GM18519 (cell line): ENCODE data around the gene SEC31A.

Source experiments
- ATAC-seq: cut with Tn5 transposase; IDR thresholded peaks from one replicate; pipeline ENCODE4 v1.9.1; 2021; ENCODE audit warnings: mild to moderate bottlenecking, moderate library complexity; ENCODE audit not compliant: unreplicated experiment, low FRiP score

The SEC31A gene

GRCh38 chr4:82797040-82797404 lies 93.9 kb downstream of the SEC31A start:
- no peak for ATAC-seq

GRCh38 chr4:82792912-82793649 lies 97.9 kb downstream of the SEC31A start:
- no peak for ATAC-seq

GRCh38 chr4:82791179-82791578 lies 99.8 kb downstream of the SEC31A start:
- no peak for ATAC-seq

- ATAC-seq: no peak
Observed at GRCh38 chr4:82790060-82790660, 100.8 kb downstream of the SEC31A start.

GRCh38 chr4:82789025-82789776 lies 101.8 kb downstream of the SEC31A start:
- ATAC-seq: no peak

- no peak for ATAC-seq
Observed at GRCh38 chr4:82787342-82787741, 103.6 kb downstream of the SEC31A start.

GRCh38 chr4:82786828-82787227 lies 104.1 kb downstream of the SEC31A start:
- ATAC-seq: no peak

GRCh38 chr4:82785611-82786400 lies 105.1 kb downstream of the SEC31A start:
- ATAC-seq: no peak

- ATAC-seq: no peak
Observed at GRCh38 chr4:82784681-82785610, 106.0 kb downstream of the SEC31A start.

GRCh38 chr4:82782626-82783345 lies 108.2 kb downstream of the SEC31A start:
- no peak for ATAC-seq

GRCh38 chr4:82780752-82781231 lies 110.2 kb downstream of the SEC31A start:
- ATAC-seq: no peak

GRCh38 chr4:82780170-82780751 lies 110.7 kb downstream of the SEC31A start:
- ATAC-seq: no peak

GRCh38 chr4:82779032-82779431 lies 111.9 kb downstream of the SEC31A start:
- no peak for ATAC-seq

GRCh38 chr4:82777857-82778525 lies 113.0 kb downstream of the SEC31A start:
- ATAC-seq: no peak

- ATAC-seq: no peak
Observed at GRCh38 chr4:82776925-82777542, 113.9 kb downstream of the SEC31A start.

GRCh38 chr4:82775243-82775642 lies 115.7 kb downstream of the SEC31A start:
- ATAC-seq: no peak

GRCh38 chr4:82774711-82775171 lies 116.2 kb downstream of the SEC31A start:
- ATAC-seq: no peak

- no peak for ATAC-seq
Observed at GRCh38 chr4:82773057-82773456, 117.9 kb downstream of the SEC31A start.
